ENCODE data around the gene CYTH1. TPM values are rescaled to one million over a fixed set of nuclear protein-coding genes. Genes with fewer than 3 reads are reported as not detected.

CYTH1 gene
- total RNA-seq, 4 donors from 2014 or later: 88.3 to 262 (median 109) TPM

GRCh38 chr17:78795861-78796516 is 13.9 kb upstream of the CYTH1 start:
- no peaks in the 10 kb centered on the region for H3K27me3 ChIP-seq
- H3K4me1 ChIP-seq: no peaks in the 10 kb centered on the region
- H3K9me3 ChIP-seq: no peaks in the 10 kb centered on the region
- no peak for DNase-seq
- TF ChIP-seq CTCF (IDR thresholded peaks at IDR 0.05) (no peak), POLR2A (IDR thresholded peaks at IDR 0.05) (no peak)
- H3K36me3 ChIP-seq: peaks cover 0 to 70% (median 0%) of the 10 kb centered on the region in 3 donors
- no peak overlapping the region for H3K4me3 ChIP-seq
- no peak overlapping the region for H3K27ac ChIP-seq

GRCh38 chr17:78794864-78795640 is 13.0 kb upstream of the CYTH1 start:
- Histone ChIP-seq H3K4me3 (no peak overlapping the region), H3K27ac (no peak overlapping the region), H3K27me3 (no peaks in the 10 kb centered on the region), H3K9me3 (no peaks in the 10 kb centered on the region), H3K36me3 (peaks cover 0 to 63% (median 0%) of the 10 kb centered on the region in 3 donors), H3K4me1 (peaks cover 0 to 3% (median 0%) of the 10 kb centered on the region in 4 donors)
- DNase-seq: no peak
- TF ChIP-seq POLR2A (IDR thresholded peaks at IDR 0.05): no peak
- no peak for TF ChIP-seq CTCF (IDR thresholded peaks at IDR 0.05)

GRCh38 chr17:78794399-78794798 is 12.3 kb upstream of the CYTH1 start:
- TF ChIP-seq POLR2A (IDR thresholded peaks at IDR 0.05) (no peak), CTCF (IDR thresholded peaks at IDR 0.05) (no peak)
- H3K27ac ChIP-seq: no peak overlapping the region
- no peaks in the 10 kb centered on the region for H3K9me3 ChIP-seq
- H3K36me3 ChIP-seq: peaks cover 0 to 61% (median 0%) of the 10 kb centered on the region in 3 donors
- no peak for DNase-seq
- H3K4me3 ChIP-seq: no peak overlapping the region
- H3K4me1 ChIP-seq: peaks cover 0 to 9% (median 0%) of the 10 kb centered on the region in 4 donors
- H3K27me3 ChIP-seq: no peaks in the 10 kb centered on the region

- Histone ChIP-seq H3K9me3 (no peaks in the 10 kb centered on the region), H3K27me3 (no peaks in the 10 kb centered on the region), H3K4me3 (no peak overlapping the region), H3K27ac (no peak overlapping the region), H3K4me1 (peaks cover 0 to 13% (median 0%) of the 10 kb centered on the region in 4 donors), H3K36me3 (peaks cover 0 to 56% (median 0%) of the 10 kb centered on the region in 3 donors)
- no peak for DNase-seq
- TF ChIP-seq CTCF (IDR thresholded peaks at IDR 0.05) (no peak), POLR2A (IDR thresholded peaks at IDR 0.05) (no peak)
Measured at GRCh38 chr17:78793968-78794367, 11.9 kb upstream of the CYTH1 start.

- Histone ChIP-seq H3K9me3 (no peaks in the 10 kb centered on the region), H3K36me3 (peaks cover 0 to 51% (median 0%) of the 10 kb centered on the region in 3 donors), H3K27ac (no peak overlapping the region), H3K4me3 (no peak overlapping the region), H3K4me1 (peaks cover 0 to 13% (median 0%) of the 10 kb centered on the region in 4 donors), H3K27me3 (no peaks in the 10 kb centered on the region)
- DNase-seq: no peak
- TF ChIP-seq CTCF (IDR thresholded peaks at IDR 0.05) (no peak), POLR2A (IDR thresholded peaks at IDR 0.05) (no peak)
Measured at GRCh38 chr17:78793415-78793814, 11.3 kb upstream of the CYTH1 start.

Measured in Peyer's patch (tissue), 4 donors.